OCI-LY3 (cell line): ENCODE results near the gene UBA1.

Source experiments
- CTCF ChIP-seq: fragments of 200-600, 300-600 bp; sonication (generic); IDR thresholded peaks from 2 replicates; pipeline ENCODE4 v1.5.1; 2014; ENCODE audit warnings: antibody characterized with exemption, low read length, low read depth
- EZH2phosphoT487 ChIP-seq: fragments of 200-600 bp; shearing (Covaris generic); IDR thresholded peaks from 2 replicates; pipeline ENCODE4 v1.6.1; 2018; ENCODE audit warnings: antibody characterized with exemption, mixed run types, low read depth

- no peak for TF ChIP-seq CTCF
- no peak for TF ChIP-seq EZH2phosphoT487
Observed at GRCh38 chrX:47199286-47199685, 5.7 kb downstream of the UBA1 start.
